H1 (cell line): ENCODE measurements around the gene ATP6V1B1.

Experiments used
- CTCF ChIP-seq, 3 experiments: IDR thresholded peaks; 1 replicate in 2 of 3; 2 replicates in 1 of 3; pipeline versions ENCODE4 v1.5.1 to v1.6.1; 2011; ENCODE audit warnings: low read length in 3 of 3, mild to moderate bottlenecking in 3 of 3, inconsistent platforms in 2 of 3, low read depth in 1 of 3, moderate library complexity in 1 of 3; ENCODE audit not compliant: insufficient read depth in 1 of 3; ENCODE audit errors: control extremely low read depth in 1 of 3
- USF2 ChIP-seq: IDR thresholded peaks from 2 replicates; pipeline ENCODE4 v1.6.1; 2011; ENCODE audit warnings: low read length, improper control_type of control experiment

GRCh38 chr2:70975237-70975636, 39.5 kb downstream of the ATP6V1B1 start:
- TF ChIP-seq USF2 (no peak), CTCF (IDR thresholded peaks at IDR 0.05; ENCODE audit: control extremely low read depth in 1 of 3, insufficient read depth in 1 of 3, low read depth in 1 of 3, low read length in 3 of 3) (no peak)
